ENCODE measurements around the gene LAMC3. TPM values are rescaled to one million over a fixed set of nuclear protein-coding genes. Genes with fewer than 3 reads are reported as not detected.

Gene LAMC3
- total and polyA plus RNA-seq, 5 experiments from 2014 or later: 0.02 to 7.2 (median 6.9) TPM; not detected in 2

DNA sequence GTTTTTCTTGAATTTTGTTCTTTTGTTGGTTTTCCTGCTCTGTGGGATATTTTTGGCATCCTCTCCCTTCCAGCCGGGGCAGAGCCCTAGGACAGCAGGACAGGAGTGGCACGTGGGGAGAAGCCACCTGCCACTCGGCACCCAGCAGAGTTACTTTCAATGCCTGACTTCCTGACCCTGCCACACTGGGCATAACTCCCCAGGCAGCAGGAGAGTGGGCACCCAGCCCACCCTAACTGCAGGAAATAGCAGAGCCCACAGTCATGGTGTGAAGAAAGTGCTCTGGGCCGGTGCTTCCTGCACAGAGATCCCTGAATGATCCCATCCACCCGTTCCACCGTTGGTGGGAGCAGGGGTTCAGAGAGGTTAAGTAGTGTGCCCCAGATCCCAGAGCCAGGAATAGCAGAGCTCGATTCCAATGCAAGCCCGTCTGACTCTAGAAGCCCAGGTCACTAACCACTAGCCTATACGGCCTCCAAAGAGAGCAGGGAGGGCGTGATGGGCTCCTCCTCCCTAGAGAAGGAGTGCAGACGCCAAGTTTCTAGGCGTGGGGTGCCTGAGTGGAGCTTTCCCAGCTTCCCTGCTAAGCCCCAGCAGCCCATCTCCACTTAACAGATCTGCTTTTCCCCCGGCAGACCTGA is 108.3 kb downstream of the LAMC3 start:
- H3K36me3 Mint-ChIP-seq: no peaks in the 10 kb centered on the region
- H3K4me1 Mint-ChIP-seq: peaks cover 0 to 1% (median 0%) of the 10 kb centered on the region in 4 donors
- no peak overlapping the region for H3K4me3 Mint-ChIP-seq
- no peaks in the 10 kb centered on the region for H3K9me3 Mint-ChIP-seq
- peaks cover 0 to 22% (median 3%) of the 10 kb centered on the region in 5 donors for H3K27me3 Mint-ChIP-seq
- no peak for ATAC-seq
- DNase-seq: no peak
- POLR2A ChIA-PET: no interaction called here
- no peak overlapping the region for H3K27ac Mint-ChIP-seq

- Mint-ChIP-seq H3K27ac (no peak overlapping the region), H3K4me3 (no peak overlapping the region), H3K36me3 (no peaks in the 10 kb centered on the region), H3K27me3 (peaks cover 0 to 20% (median 3%) of the 10 kb centered on the region in 5 donors), H3K4me1 (peaks cover 0 to 1% (median 0%) of the 10 kb centered on the region in 4 donors), H3K9me3 (no peaks in the 10 kb centered on the region)
- DNase-seq: no peak
- POLR2A ChIA-PET: no interaction called here
- no peak for ATAC-seq
These were observed 108.8 kb downstream of the LAMC3 start for GRCh38 chr9:131117762-131118145.

GRCh38 chr9:131119600-131119999 is 110.6 kb downstream of the LAMC3 start:
- DNase-seq: no peak
- peaks cover 0 to 1% (median under 1%) of the 10 kb centered on the region in 4 donors for H3K4me1 Mint-ChIP-seq
- no peaks in the 10 kb centered on the region for H3K36me3 Mint-ChIP-seq
- H3K4me3 Mint-ChIP-seq: no peak overlapping the region
- no peak for ATAC-seq
- POLR2A ChIA-PET: no interaction called here
- peaks cover 0 to 17% (median 3%) of the 10 kb centered on the region in 5 donors for H3K27me3 Mint-ChIP-seq
- H3K27ac Mint-ChIP-seq: no peak overlapping the region
- no peaks in the 10 kb centered on the region for H3K9me3 Mint-ChIP-seq

DNA sequence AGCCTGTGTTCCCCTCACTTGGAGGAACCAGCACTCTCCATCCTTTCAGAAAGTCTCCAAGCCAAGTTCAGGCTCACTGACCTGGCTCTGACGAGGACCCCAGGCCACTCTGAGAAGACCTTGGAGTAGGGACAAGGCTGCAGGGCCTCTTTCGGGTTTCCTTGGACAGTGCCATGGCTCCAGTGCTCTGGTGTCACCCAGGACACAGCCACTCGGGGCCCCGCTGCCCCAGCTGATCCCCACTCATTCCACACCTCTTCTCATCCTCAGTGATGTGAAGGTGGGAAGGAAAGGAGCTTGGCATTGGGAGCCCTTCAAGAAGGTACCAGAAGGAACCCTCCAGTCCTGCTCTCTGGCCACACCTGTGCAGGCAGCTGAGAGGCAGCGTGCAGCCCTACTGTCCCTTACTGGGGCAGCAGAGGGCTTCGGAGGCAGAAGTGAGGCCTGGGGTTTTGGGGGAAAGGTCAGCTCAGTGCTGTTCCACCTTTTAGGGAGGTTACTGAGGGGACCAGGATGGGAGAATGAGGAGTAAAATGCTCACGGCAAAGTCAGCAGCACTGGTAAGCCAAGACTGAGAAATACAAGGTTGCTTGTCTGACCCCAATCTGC is 111.8 kb downstream of the LAMC3 start:
- Mint-ChIP-seq H3K4me3 (no peak overlapping the region), H3K9me3 (no peaks in the 10 kb centered on the region), H3K36me3 (peaks cover 0 to 2% (median 0%) of the 10 kb centered on the region in 3 donors), H3K4me1 (peaks cover 6 to 10% (median 9%) of the 10 kb centered on the region in 4 donors), H3K27me3 (peaks cover 0 to 17% (median 3%) of the 10 kb centered on the region in 5 donors), H3K27ac (no peak overlapping the region)
- ATAC-seq (no peak), DNase-seq (no peak)
- POLR2A ChIA-PET: no interaction called here

DNA sequence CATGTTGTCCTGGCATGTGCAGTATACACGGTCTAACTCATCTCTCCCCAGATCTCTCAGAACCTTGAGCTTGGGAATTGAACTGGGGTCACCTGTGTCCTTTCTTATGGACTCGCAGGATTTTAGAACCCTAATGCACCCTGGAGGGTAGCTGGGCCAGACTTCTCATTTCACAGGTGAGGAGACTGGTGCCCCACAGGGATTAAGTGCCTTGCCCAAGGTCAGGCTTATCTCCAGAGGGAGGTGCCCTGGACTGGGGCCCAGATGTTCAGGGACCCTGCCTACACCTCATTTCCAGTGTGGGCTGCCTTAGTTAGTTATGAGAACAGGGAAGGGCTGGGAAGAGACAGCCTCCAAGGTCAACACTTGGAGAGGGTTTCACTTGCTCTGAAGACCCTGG is 112.4 kb downstream of the LAMC3 start:
- peaks cover 0 to 4% (median 0%) of the 10 kb centered on the region in 3 donors for H3K36me3 Mint-ChIP-seq
- H3K4me1 Mint-ChIP-seq: peaks cover 9 to 15% (median 15%) of the 10 kb centered on the region in 4 donors
- H3K4me3 Mint-ChIP-seq: no peak overlapping the region
- ATAC-seq (no peak), DNase-seq (no peak)
- POLR2A ChIA-PET: no interaction called here
- H3K27me3 Mint-ChIP-seq: peaks cover 0 to 15% (median 3%) of the 10 kb centered on the region in 5 donors
- peak overlapping the region in 1 of 10 donors; percentile 28 for H3K27ac Mint-ChIP-seq
- no peaks in the 10 kb centered on the region for H3K9me3 Mint-ChIP-seq

DNA sequence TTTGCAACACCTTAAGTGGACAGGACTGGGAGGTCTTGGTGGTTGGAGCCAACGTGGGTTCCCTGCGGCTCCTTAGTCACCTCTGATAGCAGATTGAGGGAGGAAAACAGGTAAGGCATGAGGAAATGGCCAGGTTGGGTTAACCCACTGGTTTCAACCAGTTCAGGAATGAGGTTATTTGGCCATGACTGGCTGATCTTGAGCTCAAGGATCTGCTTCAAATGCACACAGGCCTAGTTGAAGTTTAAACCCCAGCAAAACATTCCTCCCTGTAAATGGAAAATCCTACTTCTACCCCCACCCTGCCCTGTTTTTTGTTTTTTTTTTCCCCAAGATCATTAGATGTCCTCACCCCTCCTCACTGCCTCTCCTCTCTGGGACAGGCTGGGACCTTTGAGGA is 113.2 kb downstream of the LAMC3 start:
- H3K9me3 Mint-ChIP-seq: no peaks in the 10 kb centered on the region
- DNase-seq: no peak
- peak overlapping the region in 1 of 10 donors; percentile 53 for H3K27ac Mint-ChIP-seq
- no peak overlapping the region for H3K4me3 Mint-ChIP-seq
- POLR2A ChIA-PET: no interaction called here
- peaks cover 9 to 23% (median 19%) of the 10 kb centered on the region in 4 donors for H3K4me1 Mint-ChIP-seq
- no peak for ATAC-seq
- H3K27me3 Mint-ChIP-seq: peaks cover 0 to 8% (median 2%) of the 10 kb centered on the region in 5 donors
- H3K36me3 Mint-ChIP-seq: peaks cover 0 to 5% (median 0%) of the 10 kb centered on the region in 3 donors

- Mint-ChIP-seq H3K9me3 (no peaks in the 10 kb centered on the region), H3K4me3 (peak overlapping the region; percentile 94 to 100 (median 98)), H3K27me3 (no peaks in the 10 kb centered on the region), H3K4me1 (peaks cover 13 to 44% (median 24%) of the 10 kb centered on the region in 4 donors), H3K36me3 (peaks cover 0 to 33% (median 15%) of the 10 kb centered on the region in 3 donors), H3K27ac (peak overlapping the region; percentile 97 to 100 (median 99))
- POLR2A ChIA-PET: interaction anchor here (0.5 to 1.3 kb wide), 11 partner anchors 11 to 1116 kb away, joined by 3 to 8 read pairs (median 3); partner anchors contain the start of gene EXOSC2
- no peak for ATAC-seq
- no peak for DNase-seq
These were observed 116.0 kb downstream of the LAMC3 start for GRCh38 chr9:131125038-131125287.

DNA sequence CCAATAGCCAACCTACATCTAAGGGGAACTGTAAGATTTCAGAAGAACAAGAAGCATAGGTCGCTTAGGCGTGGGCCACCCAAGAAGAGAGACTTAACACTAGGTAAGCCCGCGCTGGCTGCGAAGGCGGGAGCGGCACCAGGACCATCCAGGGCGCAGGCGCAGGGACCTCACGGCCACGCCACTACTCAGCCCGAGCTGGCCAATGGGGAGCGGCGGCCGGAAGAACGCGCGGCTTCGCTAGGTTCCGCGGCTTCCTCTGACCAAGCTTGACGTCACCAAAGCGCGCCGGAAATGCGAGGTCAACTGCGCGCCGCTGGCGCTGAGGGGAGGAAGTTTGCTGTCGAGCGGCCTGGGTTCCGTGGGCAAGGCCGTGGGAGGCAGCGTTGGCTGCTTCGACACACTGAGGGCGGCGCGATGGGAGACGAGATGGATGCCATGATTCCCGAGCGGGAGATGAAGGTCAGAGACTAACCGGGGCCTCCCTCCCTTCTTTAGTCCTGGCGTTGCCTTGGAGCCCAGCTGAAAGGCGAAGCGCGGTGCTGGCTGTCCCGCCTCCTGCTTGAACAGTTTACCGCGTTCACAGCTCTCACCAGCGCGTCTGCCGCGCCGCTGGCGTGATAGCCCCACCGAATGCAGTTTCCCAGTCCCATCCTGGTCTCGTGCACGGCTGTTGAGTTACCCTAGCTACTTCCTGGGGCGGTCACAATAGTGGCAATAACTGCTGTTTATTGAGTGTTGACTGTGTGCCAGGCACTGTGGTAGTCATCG is 116.5 kb downstream of the LAMC3 start, which contains the start of gene NUP214:
NUP214 (plus strand) TSS at position 299 of the 771 bp plus-strand sequence; CDS start at position 418, 119 bp downstream.
- DNase-seq (peak; percentile 98 to 100 (median 100)), ATAC-seq (peak; percentile 97 to 98)
- Mint-ChIP-seq H3K9me3 (no peaks in the 10 kb centered on the region), H3K27me3 (no peaks in the 10 kb centered on the region), H3K4me1 (peaks cover 13 to 46% (median 24%) of the 10 kb centered on the region in 4 donors), H3K27ac (peak within 1 kb of the TSS; percentile 97 to 100 (median 99)), H3K4me3 (peak within 1 kb of the TSS; percentile 94 to 100 (median 98)), H3K36me3 (peaks cover 0 to 38% (median 15%) of the 10 kb centered on the region in 3 donors)
- POLR2A ChIA-PET: interaction anchor here (0.5 to 1.3 kb wide), 13 partner anchors 10 to 1116 kb away, joined by 3 to 8 read pairs (median 3); partner anchors contain the start of gene EXOSC2

- H3K4me3 Mint-ChIP-seq: peak overlapping the region; percentile 94 to 100 (median 98)
- no peaks in the 10 kb centered on the region for H3K9me3 Mint-ChIP-seq
- H3K27ac Mint-ChIP-seq: peak overlapping the region; percentile 97 to 100 (median 99)
- POLR2A ChIA-PET: interaction anchor here (0.6 to 1.3 kb wide), 5 partner anchors 13 to 613 kb away, joined by 3 to 8 read pairs (median 3); no protein-coding TSS in a partner anchor
- DNase-seq (no peak), ATAC-seq (no peak)
- H3K4me1 Mint-ChIP-seq: peaks cover 13 to 48% (median 24%) of the 10 kb centered on the region in 4 donors
- H3K36me3 Mint-ChIP-seq: peaks cover 0 to 43% (median 15%) of the 10 kb centered on the region in 3 donors
- H3K27me3 Mint-ChIP-seq: no peaks in the 10 kb centered on the region
These were observed 117.1 kb downstream of the LAMC3 start for GRCh38 chr9:131126059-131126426.

- POLR2A ChIA-PET: no interaction called here
- peaks cover 15 to 48% (median 24%) of the 10 kb centered on the region in 4 donors for H3K4me1 Mint-ChIP-seq
- DNase-seq: no peak
- H3K4me3 Mint-ChIP-seq: no peak overlapping the region
- H3K36me3 Mint-ChIP-seq: peaks cover 5 to 74% (median 26%) of the 10 kb centered on the region in 3 donors
- ATAC-seq: no peak
- H3K27me3 Mint-ChIP-seq: no peaks in the 10 kb centered on the region
- no peak overlapping the region for H3K27ac Mint-ChIP-seq
- H3K9me3 Mint-ChIP-seq: no peaks in the 10 kb centered on the region
These were observed 120.2 kb downstream of the LAMC3 start for GRCh38 chr9:131129183-131129582.

- no peak for ATAC-seq
- POLR2A ChIA-PET: no interaction called here
- H3K36me3 Mint-ChIP-seq: peaks cover 10 to 94% (median 27%) of the 10 kb centered on the region in 3 donors
These were observed 129.7 kb downstream of the LAMC3 start for GRCh38 chr9:131138676-131139075.

DNA sequence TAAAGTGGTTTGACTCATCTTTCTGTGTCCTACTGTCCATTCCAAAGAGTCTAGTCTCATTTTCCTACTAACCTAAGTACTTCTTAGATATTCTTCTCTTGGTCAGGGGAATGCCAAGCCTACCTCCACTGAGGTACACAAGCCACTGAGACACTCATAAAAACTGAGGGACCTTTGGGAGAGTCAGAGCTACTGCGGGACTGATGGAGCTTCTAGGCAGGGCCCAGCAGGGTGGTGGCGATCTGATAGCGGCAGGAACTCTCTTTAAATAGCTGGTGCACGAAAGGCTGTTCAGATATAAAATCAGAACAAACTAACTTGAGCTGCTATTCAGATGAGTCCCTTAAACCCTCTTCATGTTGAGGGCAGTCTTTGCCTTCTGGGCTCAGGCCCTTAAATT is 131.1 kb downstream of the LAMC3 start:
- Mint-ChIP-seq H3K27me3 (no peaks in the 10 kb centered on the region), H3K36me3 (peaks cover 4 to 94% (median 29%) of the 10 kb centered on the region in 3 donors), H3K27ac (peak overlapping the region in 1 of 10 donors; percentile 25), H3K4me1 (peaks cover 0 to 3% (median under 1%) of the 10 kb centered on the region in 4 donors), H3K9me3 (no peaks in the 10 kb centered on the region), H3K4me3 (no peak overlapping the region)
- POLR2A ChIA-PET: interaction anchor here (0.8 kb wide), 1 partner anchor 12 kb away, joined by 3 read pairs; no protein-coding TSS in a partner anchor
- DNase-seq: no peak
- ATAC-seq: no peak

More at GRCh38 chr9:131138676-131139075, 129.7 kb downstream of the LAMC3 start:
- Mint-ChIP-seq H3K4me1 (peaks cover 0 to 2% (median 0%) of the 10 kb centered on the region in 4 donors), H3K27ac (peak overlapping the region in 1 of 10 donors; percentile 34), H3K9me3 (no peaks in the 10 kb centered on the region), H3K4me3 (no peak overlapping the region), H3K27me3 (no peaks in the 10 kb centered on the region)
- DNase-seq: no peak
